GM18861 (cell line): ENCODE results near the gene GOT1.

Experiments
- ATAC-seq: cut with Tn5 transposase; IDR thresholded peaks from one replicate; pipeline ENCODE4 v1.9.1; 2021; ENCODE audit not compliant: unreplicated experiment

The GOT1 gene

GRCh38 chr10:99433378-99434020 lies 3.1 kb upstream of the GOT1 start:
- no peak for ATAC-seq

- ATAC-seq, result no peak
Observed at GRCh38 chr10:99432881-99433280, 2.5 kb upstream of the GOT1 start.

GRCh38 chr10:99432047-99432446 lies 1.6 kb upstream of the GOT1 start:
- no peak for ATAC-seq

GRCh38 chr10:99431190-99431760 lies 851 bp upstream of the GOT1 start:
- no peak for ATAC-seq

- ATAC-seq, result no peak
Observed at GRCh38 chr10:99430116-99430450, 341 bp downstream of the GOT1 start.

GRCh38 chr10:99429517-99430095 lies 818 bp downstream of the GOT1 start:
- no peak for ATAC-seq

GRCh38 chr10:99427566-99428190 lies 2.7 kb downstream of the GOT1 start:
- no peak for ATAC-seq

- ATAC-seq, result no peak
Observed at GRCh38 chr10:99426689-99427088, 3.7 kb downstream of the GOT1 start.

GRCh38 chr10:99425204-99425603 lies 5.2 kb downstream of the GOT1 start:
- no peak for ATAC-seq

- ATAC-seq, result no peak
Observed at GRCh38 chr10:99424656-99425055, 5.8 kb downstream of the GOT1 start.

GRCh38 chr10:99422529-99423096 lies 7.8 kb downstream of the GOT1 start:
- no peak for ATAC-seq

- no peak for ATAC-seq
Observed at GRCh38 chr10:99421233-99421739, 9.1 kb downstream of the GOT1 start.

GRCh38 chr10:99419688-99420087 lies 10.7 kb downstream of the GOT1 start:
- ATAC-seq, result no peak

- ATAC-seq, result no peak
Observed at GRCh38 chr10:99418910-99419624, 11.4 kb downstream of the GOT1 start.

- ATAC-seq, result no peak
Observed at GRCh38 chr10:99412099-99412498, 18.3 kb downstream of the GOT1 start.

- ATAC-seq, result no peak
Observed at GRCh38 chr10:99411546-99411945, 18.9 kb downstream of the GOT1 start.

- ATAC-seq, result no peak
Observed at GRCh38 chr10:99410876-99411275, 19.5 kb downstream of the GOT1 start.

- ATAC-seq, result no peak
Observed at GRCh38 chr10:99410146-99410545, 20.3 kb downstream of the GOT1 start.

GRCh38 chr10:99406149-99406548 lies 24.3 kb downstream of the GOT1 start:
- no peak for ATAC-seq

GRCh38 chr10:99403674-99404073 lies 26.8 kb downstream of the GOT1 start:
- ATAC-seq, result no peak

- no peak for ATAC-seq
Observed at GRCh38 chr10:99399664-99400063, 30.8 kb downstream of the GOT1 start.
